ENCODE data around the gene TRIM72.

TRIM72 gene

DNA sequence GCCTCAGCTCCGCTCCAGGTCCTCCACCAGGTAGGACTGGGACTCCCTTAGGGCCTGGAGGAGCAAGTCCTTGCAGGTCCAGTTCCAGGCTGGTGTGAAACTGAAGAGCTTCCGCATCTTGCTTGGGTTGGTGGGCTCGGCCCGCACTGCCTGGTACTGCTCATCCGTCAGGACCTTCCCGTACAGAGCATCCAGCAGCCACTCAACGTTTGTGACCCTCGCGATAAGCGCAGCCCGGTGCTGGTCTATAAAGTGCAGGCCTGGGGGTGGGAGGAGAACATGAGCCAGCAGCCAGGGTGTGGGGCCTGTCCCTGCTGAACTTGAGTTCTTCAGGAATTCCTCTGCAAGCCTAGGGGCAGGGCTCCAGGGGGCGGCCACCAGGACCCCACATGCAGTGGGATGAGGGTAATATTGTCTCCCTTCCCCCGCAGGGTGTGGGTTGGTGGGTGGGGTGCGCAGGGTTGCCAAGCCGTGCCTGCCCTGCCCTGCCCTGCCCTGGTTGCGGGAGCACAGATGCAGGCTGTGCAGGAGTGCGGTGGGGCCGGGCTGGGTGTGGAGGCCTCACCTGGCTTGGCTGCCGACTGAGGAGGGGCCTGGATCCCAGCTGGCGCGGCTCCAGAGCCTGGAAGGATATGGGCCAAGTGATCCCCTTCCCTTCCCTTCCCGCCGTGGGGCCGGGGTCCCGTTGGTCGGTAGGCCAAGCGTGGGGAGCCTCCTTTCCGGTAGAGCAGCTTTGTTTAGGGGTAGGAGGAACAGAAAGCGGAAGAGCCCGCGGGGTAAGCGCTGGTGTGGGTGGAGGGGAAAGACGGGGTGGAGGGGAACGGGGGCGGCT lies 12.1 kb upstream of the TRIM72 start:
- Histone ChIP-seq H3K27ac (ENCODE audit: insufficient read depth in 1 of 2, low read depth in 1 of 2, low read length in 2 of 2, poor library complexity in 1 of 2, severe bottlenecking in 2 of 2) (peak overlapping the region in 1 of 2 experiments; percentile 72), H3K4me1 (ENCODE audit: control extremely low read depth in 1 of 4, control insufficient read depth in 4 of 4, insufficient read depth in 4 of 4, low read length in 3 of 4) (peaks cover 9 to 57% (median 50%) of the 10 kb centered on the region in 4 experiments), H3K4me3 (ENCODE audit: control insufficient read depth in 1 of 7, extremely low read depth in 1 of 7, insufficient read depth in 4 of 7, low read depth in 2 of 7, low read length in 6 of 7) (peak overlapping the region; percentile 75 to 97 (median 88)), H3K36me3 (ENCODE audit: control insufficient read depth in 4 of 4, insufficient read depth in 4 of 4, low read length in 3 of 4) (peaks cover 0 to 10% (median 6%) of the 10 kb centered on the region in 4 experiments), H3K9me3 (ENCODE audit: control extremely low read depth in 1 of 5, control insufficient read depth in 4 of 5, insufficient read depth in 2 of 5, low read depth in 1 of 5, low read length in 4 of 5) (no peaks in the 10 kb centered on the region), H3K27me3 (replicated peaks in 2 of 5; ENCODE audit: control insufficient read depth in 4 of 5, insufficient read depth in 5 of 5, low read length in 4 of 5) (no peaks in the 10 kb centered on the region)
- POLR2A ChIA-PET, result interaction anchor here (0.6 to 2.1 kb wide), 6 partner anchors 13 to 58 kb away, joined by 3 to 12 read pairs (median 3); partner anchors contain the start of genes FUS and ITGAM
- DNase-seq, result peak; percentile 40 to 81 (median 76)
- CTCF ChIA-PET, result interaction anchor here (0.6 to 3.5 kb wide), 23 partner anchors 8 to 277 kb away, joined by 3 to 17 read pairs (median 3); partner anchors contain the start of genes HSD3B7, ITGAM, PYDC1 and TRIM72
- 19% methylated on average over 17 of the region's 35 CpGs for WGBS (ENCODE audit: insufficient coverage)

DNA sequence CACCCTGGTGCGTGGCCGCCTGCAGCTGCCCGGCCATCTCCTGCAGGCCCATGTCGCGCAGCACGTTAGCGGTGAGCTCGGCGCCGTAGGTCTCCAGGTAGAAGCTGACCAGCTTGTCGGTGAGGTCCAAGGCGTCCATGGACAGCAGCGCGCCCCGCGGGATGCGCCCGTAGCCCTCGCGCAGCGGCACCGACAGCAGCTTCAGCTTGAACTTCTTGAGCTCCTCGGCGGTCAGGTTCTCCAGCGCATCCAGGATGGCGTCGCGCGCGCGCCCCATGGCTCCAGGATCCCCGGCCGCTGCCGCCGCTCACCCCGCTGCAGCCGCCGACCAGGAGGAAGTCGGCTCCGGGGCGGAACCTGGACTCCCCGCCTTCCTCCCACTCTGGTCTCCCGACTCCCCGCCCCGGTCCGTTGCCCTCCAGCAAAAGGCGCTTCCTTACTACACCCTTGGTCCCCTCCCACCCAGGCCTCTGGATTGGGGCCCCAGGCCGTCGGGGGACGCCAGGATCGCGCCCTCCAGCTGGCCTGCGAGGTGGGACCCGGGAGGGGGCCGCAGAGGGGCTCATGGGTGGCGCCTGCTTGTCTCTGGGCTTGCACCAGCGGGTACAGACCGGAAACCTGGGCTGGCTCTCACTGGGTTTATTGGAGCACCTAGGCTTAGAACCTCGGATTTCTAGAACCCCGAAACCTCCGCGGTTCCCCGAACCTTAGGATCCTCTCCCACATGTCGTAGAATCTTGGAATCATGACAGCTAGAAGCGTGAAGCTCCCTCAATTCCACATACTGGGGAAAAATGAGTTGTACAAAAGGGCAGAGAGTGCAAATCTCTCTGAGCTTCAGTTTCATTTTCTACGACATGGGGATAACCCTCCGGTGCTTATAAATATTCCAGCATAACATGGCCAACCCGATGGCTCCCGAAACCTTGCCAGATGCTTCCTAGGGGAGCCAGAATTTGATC lies 11.2 kb upstream of the TRIM72 start, which contains the start of gene PYCARD:
Gene PYCARD (minus strand): TSS at position 347 of the 962 bp plus-strand sequence. CDS start 70 bp downstream, at position 277.
- ChIA-PET POLR2A (interaction anchor here (1.0 to 2.1 kb wide), 5 partner anchors 12 to 131 kb away, joined by 3 to 11 read pairs (median 3); partner anchors contain the start of genes FUS and ITGAM), CTCF (interaction anchor here (0.9 to 3.5 kb wide), 10 partner anchors 12 to 241 kb away, joined by 3 to 17 read pairs (median 4); partner anchors contain the start of genes PYDC1, TRIM72 and ZNF843)
- peaks cover 0 to 9% (median 6%) of the 10 kb centered on the region in 4 experiments for H3K36me3 ChIP-seq (ENCODE audit: control insufficient read depth in 4 of 4, insufficient read depth in 4 of 4, low read length in 3 of 4)
- H3K27me3 ChIP-seq (replicated peaks in 2 of 5; ENCODE audit: control insufficient read depth in 4 of 5, insufficient read depth in 5 of 5, low read length in 4 of 5), result no peaks in the 10 kb centered on the region
- peak within 1 kb of the TSS; percentile 75 to 97 (median 88) for H3K4me3 ChIP-seq (ENCODE audit: control insufficient read depth in 1 of 7, extremely low read depth in 1 of 7, insufficient read depth in 4 of 7, low read depth in 2 of 7, low read length in 6 of 7)
- WGBS (ENCODE audit: insufficient coverage), result 2% methylated on average over 57 of the region's 69 CpGs
- H3K9me3 ChIP-seq (ENCODE audit: control extremely low read depth in 1 of 5, control insufficient read depth in 4 of 5, insufficient read depth in 2 of 5, low read depth in 1 of 5, low read length in 4 of 5), result no peaks in the 10 kb centered on the region
- H3K27ac ChIP-seq (ENCODE audit: insufficient read depth in 1 of 2, low read depth in 1 of 2, low read length in 2 of 2, poor library complexity in 1 of 2, severe bottlenecking in 2 of 2), result peak within 1 kb of the TSS; percentile 15 to 72
- peaks cover 9 to 56% (median 49%) of the 10 kb centered on the region in 4 experiments for H3K4me1 ChIP-seq (ENCODE audit: control extremely low read depth in 1 of 4, control insufficient read depth in 4 of 4, insufficient read depth in 4 of 4, low read length in 3 of 4)
- peak in 2 of 3 donors; percentile 52 to 81 for DNase-seq

DNA sequence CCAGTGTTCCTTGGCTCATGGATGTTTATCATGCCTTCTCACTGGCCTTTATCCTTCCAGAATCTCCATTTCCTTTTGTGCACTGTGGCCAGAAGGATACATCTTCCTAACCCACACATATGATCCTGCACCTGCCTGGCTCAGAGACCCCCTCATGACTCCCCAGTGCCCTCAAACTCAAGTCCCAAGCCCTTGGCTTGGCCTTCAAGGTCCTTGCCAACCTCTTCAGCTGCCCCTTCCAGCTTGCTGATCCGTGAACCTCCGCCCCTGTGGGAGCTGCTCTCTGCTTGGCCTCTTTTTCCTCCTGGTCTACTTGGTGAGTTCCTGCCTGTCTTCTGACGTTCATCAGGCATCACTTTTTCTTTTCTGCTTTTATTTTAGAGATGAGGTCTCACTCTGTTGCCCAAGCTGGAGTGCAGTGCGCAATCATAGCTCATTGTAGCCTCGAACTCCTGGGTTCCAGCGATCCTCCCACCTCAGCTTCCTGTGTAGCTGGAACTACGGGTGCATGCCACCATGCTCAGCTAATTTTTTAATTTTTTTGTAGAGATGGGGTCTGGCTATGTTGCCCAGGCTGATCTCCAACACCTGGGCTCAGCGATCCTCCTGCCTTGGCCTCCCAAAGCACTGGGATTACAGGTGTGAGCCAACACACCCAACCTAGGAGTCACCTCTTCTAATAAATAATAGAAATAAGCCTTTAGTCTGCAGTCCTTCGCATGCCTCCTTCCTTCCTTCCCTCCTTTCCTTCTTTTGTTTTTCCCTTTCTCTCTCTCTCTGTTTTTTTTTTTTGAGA lies 8.8 kb upstream of the TRIM72 start:
- Histone ChIP-seq H3K27me3 (replicated peaks in 2 of 5; ENCODE audit: control insufficient read depth in 4 of 5, insufficient read depth in 5 of 5, low read length in 4 of 5) (no peaks in the 10 kb centered on the region), H3K36me3 (ENCODE audit: control insufficient read depth in 4 of 4, insufficient read depth in 4 of 4, low read length in 3 of 4) (no peaks in the 10 kb centered on the region), H3K4me1 (ENCODE audit: control extremely low read depth in 1 of 4, control insufficient read depth in 4 of 4, insufficient read depth in 4 of 4, low read length in 3 of 4) (peaks cover 4 to 32% (median 27%) of the 10 kb centered on the region in 4 experiments), H3K27ac (ENCODE audit: insufficient read depth in 1 of 2, low read depth in 1 of 2, low read length in 2 of 2, poor library complexity in 1 of 2, severe bottlenecking in 2 of 2) (no peak overlapping the region), H3K9me3 (ENCODE audit: control extremely low read depth in 1 of 5, control insufficient read depth in 4 of 5, insufficient read depth in 2 of 5, low read depth in 1 of 5, low read length in 4 of 5) (no peaks in the 10 kb centered on the region), H3K4me3 (ENCODE audit: control insufficient read depth in 1 of 7, extremely low read depth in 1 of 7, insufficient read depth in 4 of 7, low read depth in 2 of 7, low read length in 6 of 7) (no peak overlapping the region)
- no peak for DNase-seq
- ChIA-PET POLR2A (no interaction called here), CTCF (interaction anchor here (0.7 to 1.2 kb wide), 2 partner anchors 10 to 50 kb away, joined by 3 read pairs; no protein-coding TSS in a partner anchor)
- 100% methylated on average over 7 of the region's 9 CpGs for WGBS (ENCODE audit: insufficient coverage)

DNA sequence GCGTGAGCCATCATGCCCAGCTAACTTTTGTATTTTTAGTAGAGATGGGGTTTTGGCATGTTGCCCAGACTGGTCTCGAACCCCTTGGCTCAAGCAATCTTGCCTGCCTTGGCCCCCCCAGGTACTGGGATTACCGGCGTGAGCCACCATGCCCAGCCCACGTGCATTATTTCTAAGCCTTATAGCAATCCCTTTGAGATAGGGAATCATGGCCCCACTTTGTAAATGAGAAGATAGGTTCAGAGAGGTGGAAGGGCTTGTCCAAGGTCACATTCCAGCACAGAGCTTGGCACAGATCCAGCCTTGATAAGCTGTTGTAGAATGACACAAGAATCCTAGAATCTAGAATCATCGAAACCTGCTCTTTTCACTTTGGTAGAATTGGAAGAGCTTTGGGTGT lies 7.1 kb upstream of the TRIM72 start:
- H3K27me3 ChIP-seq (replicated peaks in 2 of 5; ENCODE audit: control insufficient read depth in 4 of 5, insufficient read depth in 5 of 5, low read length in 4 of 5), result no peaks in the 10 kb centered on the region
- ChIA-PET POLR2A (interaction anchor here (0.6 to 1.2 kb wide), 2 partner anchors 21 to 49 kb away, joined by 3 read pairs; no protein-coding TSS in a partner anchor), CTCF (interaction anchor here (0.8 to 2.6 kb wide), 3 partner anchors 10 to 238 kb away, joined by 3 to 7 read pairs (median 3); partner anchors contain the start of gene PYDC1)
- no peaks in the 10 kb centered on the region for H3K36me3 ChIP-seq (ENCODE audit: control insufficient read depth in 4 of 4, insufficient read depth in 4 of 4, low read length in 3 of 4)
- H3K4me3 ChIP-seq (ENCODE audit: control insufficient read depth in 1 of 7, extremely low read depth in 1 of 7, insufficient read depth in 4 of 7, low read depth in 2 of 7, low read length in 6 of 7), result no peak overlapping the region
- 84% methylated on average over 4 of the region's 6 CpGs for WGBS (ENCODE audit: insufficient coverage)
- DNase-seq, result no peak
- peaks cover 0 to 17% (median 12%) of the 10 kb centered on the region in 4 experiments for H3K4me1 ChIP-seq (ENCODE audit: control extremely low read depth in 1 of 4, control insufficient read depth in 4 of 4, insufficient read depth in 4 of 4, low read length in 3 of 4)
- no peaks in the 10 kb centered on the region for H3K9me3 ChIP-seq (ENCODE audit: control extremely low read depth in 1 of 5, control insufficient read depth in 4 of 5, insufficient read depth in 2 of 5, low read depth in 1 of 5, low read length in 4 of 5)
- no peak overlapping the region for H3K27ac ChIP-seq (ENCODE audit: insufficient read depth in 1 of 2, low read depth in 1 of 2, low read length in 2 of 2, poor library complexity in 1 of 2, severe bottlenecking in 2 of 2)

DNA sequence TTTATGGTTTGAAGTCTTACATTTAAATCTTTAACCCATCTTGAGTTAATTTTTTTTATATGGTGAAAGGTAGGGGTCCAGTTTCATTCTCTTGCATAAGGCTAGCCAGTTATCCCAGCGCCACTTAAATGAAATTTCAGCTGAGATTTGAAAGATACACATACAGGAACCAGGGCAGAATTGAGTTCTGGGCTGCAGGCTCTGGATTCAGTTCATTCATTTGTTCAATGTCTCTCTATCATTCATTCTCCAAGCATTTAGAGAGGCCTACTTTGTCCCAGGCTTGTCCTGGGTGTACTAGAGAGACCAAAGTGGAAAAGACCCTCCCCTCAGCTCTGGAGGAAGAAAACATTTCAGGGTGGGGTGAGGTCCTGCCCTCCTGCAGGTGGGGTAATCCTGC lies 577 bp upstream of the TRIM72 start:
- Histone ChIP-seq H3K9me3 (ENCODE audit: control extremely low read depth in 1 of 5, control insufficient read depth in 4 of 5, insufficient read depth in 2 of 5, low read depth in 1 of 5, low read length in 4 of 5) (no peaks in the 10 kb centered on the region), H3K36me3 (ENCODE audit: control insufficient read depth in 4 of 4, insufficient read depth in 4 of 4, low read length in 3 of 4) (no peaks in the 10 kb centered on the region), H3K4me1 (ENCODE audit: control extremely low read depth in 1 of 4, control insufficient read depth in 4 of 4, insufficient read depth in 4 of 4, low read length in 3 of 4) (peaks cover 2 to 40% (median 33%) of the 10 kb centered on the region in 4 experiments), H3K4me3 (ENCODE audit: control insufficient read depth in 1 of 7, extremely low read depth in 1 of 7, insufficient read depth in 4 of 7, low read depth in 2 of 7, low read length in 6 of 7) (no peak overlapping the region), H3K27ac (ENCODE audit: insufficient read depth in 1 of 2, low read depth in 1 of 2, low read length in 2 of 2, poor library complexity in 1 of 2, severe bottlenecking in 2 of 2) (no peak overlapping the region), H3K27me3 (replicated peaks in 2 of 5; ENCODE audit: control insufficient read depth in 4 of 5, insufficient read depth in 5 of 5, low read length in 4 of 5) (peaks cover 0 to 32% (median 24%) of the 10 kb centered on the region in 5 experiments)
- POLR2A ChIA-PET, result no interaction called here
- 100% methylated on average over 1 of the region's 1 CpG for WGBS (ENCODE audit: insufficient coverage)
- DNase-seq, result no peak
- CTCF ChIA-PET, result interaction anchor here (2.9 kb wide), 1 partner anchor 10 kb away, joined by 12 read pairs; the partner anchor contains the start of gene PYCARD

All from common myeloid progenitor, CD34-positive (primary cell).